Suprapubic skin (tissue), 3 donors: ENCODE results near the gene TANC1.

Source experiments
- CTCF ChIP-seq, 2 donors: fragments of 200-600 bp in 1 of 2; fragments of 450-650 bp in 1 of 2; sonication (generic) in 1 of 2; IDR thresholded peaks; one replicate each; pipeline ENCODE4 v1.5.1; 2016 to 2019; ENCODE audit warnings: antibody characterized with exemption in 2 of 2, mild to moderate bottlenecking in 1 of 2, moderate library complexity in 1 of 2
- POLR2A ChIP-seq, 2 donors: fragments of 450-650 bp; IDR thresholded peaks; one replicate each; pipeline ENCODE4 v1.6.1; 2017; ENCODE audit warnings: antibody characterized with exemption in 2 of 2, mild to moderate bottlenecking in 2 of 2, moderate library complexity in 2 of 2

GRCh38 chr2:159044804-159045286 is 76.4 kb downstream of the TANC1 start:
- TF ChIP-seq CTCF (IDR thresholded peaks at IDR 0.05) (no peak), POLR2A (IDR thresholded peaks at IDR 0.05) (no peak)
